ENCODE data around the gene ERICH4. TPM values are rescaled to one million over a fixed set of nuclear protein-coding genes. Genes with fewer than 3 reads are reported as not detected.

The ERICH4 gene
- total and polyA plus RNA-seq, 12 donors = 0.10 to 0.37 TPM; not detected in 10

GRCh38 chr19:41414461-41414860, 28.5 kb upstream of the ERICH4 start:
- H3K4me1 ChIP-seq = peaks cover 12 to 41% (median 29%) of the 10 kb centered on the region in 9 donors
- 87 to 90% methylated on average over 9 of the region's 9 CpGs for WGBS, 2 donors

GRCh38 chr19:41415154-41415571, 27.8 kb upstream of the ERICH4 start:
- Histone ChIP-seq H3K27ac (no peak overlapping the region), H3K27me3 (no peaks in the 10 kb centered on the region), H3K9me3 (no peaks in the 10 kb centered on the region), H3K36me3 (peaks cover 4 to 95% (median 44%) of the 10 kb centered on the region in 9 donors), H3K4me3 (no peak overlapping the region), H3K4me1 (peaks cover 8 to 41% (median 24%) of the 10 kb centered on the region in 9 donors)
- TF ChIP-seq, protein P1, sequence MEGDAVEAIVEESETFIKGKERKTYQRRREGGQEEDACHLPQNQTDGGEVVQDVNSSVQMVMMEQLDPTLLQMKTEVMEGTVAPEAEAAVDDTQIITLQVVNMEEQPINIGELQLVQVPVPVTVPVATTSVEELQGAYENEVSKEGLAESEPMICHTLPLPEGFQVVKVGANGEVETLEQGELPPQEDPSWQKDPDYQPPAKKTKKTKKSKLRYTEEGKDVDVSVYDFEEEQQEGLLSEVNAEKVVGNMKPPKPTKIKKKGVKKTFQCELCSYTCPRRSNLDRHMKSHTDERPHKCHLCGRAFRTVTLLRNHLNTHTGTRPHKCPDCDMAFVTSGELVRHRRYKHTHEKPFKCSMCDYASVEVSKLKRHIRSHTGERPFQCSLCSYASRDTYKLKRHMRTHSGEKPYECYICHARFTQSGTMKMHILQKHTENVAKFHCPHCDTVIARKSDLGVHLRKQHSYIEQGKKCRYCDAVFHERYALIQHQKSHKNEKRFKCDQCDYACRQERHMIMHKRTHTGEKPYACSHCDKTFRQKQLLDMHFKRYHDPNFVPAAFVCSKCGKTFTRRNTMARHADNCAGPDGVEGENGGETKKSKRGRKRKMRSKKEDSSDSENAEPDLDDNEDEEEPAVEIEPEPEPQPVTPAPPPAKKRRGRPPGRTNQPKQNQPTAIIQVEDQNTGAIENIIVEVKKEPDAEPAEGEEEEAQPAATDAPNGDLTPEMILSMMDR (IDR thresholded peaks at IDR 0.05) = no peak
- DNase-seq (no peak), ATAC-seq (no peak)
- intact Hi-C loops (cut with DNase I) = no loop called here
- 79% methylated on average over 9 of the region's 9 CpGs for WGBS, 2 donors

More at GRCh38 chr19:41414461-41414860, 28.5 kb upstream of the ERICH4 start:
- Histone ChIP-seq H3K27me3 (no peaks in the 10 kb centered on the region), H3K9me3 (no peaks in the 10 kb centered on the region), H3K36me3 (peaks cover 4 to 88% (median 37%) of the 10 kb centered on the region in 9 donors), H3K4me3 (no peak overlapping the region), H3K27ac (no peak overlapping the region)
- intact Hi-C loops (cut with DNase I) = no loop called here
- TF ChIP-seq, protein P1 (IDR thresholded peaks at IDR 0.05) = no peak
- no peak for ATAC-seq
- DNase-seq = no peak

GRCh38 chr19:41416194-41416674, 26.7 kb upstream of the ERICH4 start:
- DNase-seq (no peak), ATAC-seq (no peak)
- intact Hi-C loops (cut with DNase I) = no loop called here
- H3K27me3 ChIP-seq = no peaks in the 10 kb centered on the region
- H3K36me3 ChIP-seq = peaks cover 4 to 97% (median 49%) of the 10 kb centered on the region in 9 donors
- no peak overlapping the region for H3K27ac ChIP-seq
- TF ChIP-seq, protein P1 (IDR thresholded peaks at IDR 0.05) = no peak
- H3K9me3 ChIP-seq = no peaks in the 10 kb centered on the region
- H3K4me1 ChIP-seq = peaks cover 4 to 41% (median 20%) of the 10 kb centered on the region in 9 donors
- no peak overlapping the region for H3K4me3 ChIP-seq
- 73 to 79% methylated on average over 12 of the region's 12 CpGs for WGBS, 2 donors

- ATAC-seq (peak in 3 of 8 donors; percentile 30 to 44 (median 39)), DNase-seq (no peak)
- Histone ChIP-seq H3K36me3 (peaks cover 4 to 99% (median 49%) of the 10 kb centered on the region in 9 donors), H3K27me3 (no peaks in the 10 kb centered on the region), H3K4me3 (no peak overlapping the region), H3K4me1 (peaks cover 3 to 48% (median 29%) of the 10 kb centered on the region in 9 donors), H3K27ac (peak overlapping the region in 5 of 10 donors; percentile 2 to 81 (median 45)), H3K9me3 (no peaks in the 10 kb centered on the region)
- 68 to 82% methylated on average over 8 of the region's 8 CpGs for WGBS, 2 donors
- TF ChIP-seq, protein P1 (IDR thresholded peaks at IDR 0.05) = no peak
- intact Hi-C loops (cut with DNase I) = no loop called here
These were observed 22.7 kb upstream of the ERICH4 start for GRCh38 chr19:41420101-41420880.
